GM19438 (cell line): ENCODE results near the gene PLK1.
"Not testable (repeated sequence)": the region's sequence is repeated elsewhere in the genome, so short reads cannot be mapped to it uniquely, and the experiment has no call there.

ENCODE experiments used
- ATAC-seq: cut with Tn5 transposase; IDR thresholded peaks from one replicate; pipeline ENCODE4 v1.9.1; 2021; ENCODE audit warnings: low read depth; ENCODE audit not compliant: unreplicated experiment

Gene PLK1

DNA sequence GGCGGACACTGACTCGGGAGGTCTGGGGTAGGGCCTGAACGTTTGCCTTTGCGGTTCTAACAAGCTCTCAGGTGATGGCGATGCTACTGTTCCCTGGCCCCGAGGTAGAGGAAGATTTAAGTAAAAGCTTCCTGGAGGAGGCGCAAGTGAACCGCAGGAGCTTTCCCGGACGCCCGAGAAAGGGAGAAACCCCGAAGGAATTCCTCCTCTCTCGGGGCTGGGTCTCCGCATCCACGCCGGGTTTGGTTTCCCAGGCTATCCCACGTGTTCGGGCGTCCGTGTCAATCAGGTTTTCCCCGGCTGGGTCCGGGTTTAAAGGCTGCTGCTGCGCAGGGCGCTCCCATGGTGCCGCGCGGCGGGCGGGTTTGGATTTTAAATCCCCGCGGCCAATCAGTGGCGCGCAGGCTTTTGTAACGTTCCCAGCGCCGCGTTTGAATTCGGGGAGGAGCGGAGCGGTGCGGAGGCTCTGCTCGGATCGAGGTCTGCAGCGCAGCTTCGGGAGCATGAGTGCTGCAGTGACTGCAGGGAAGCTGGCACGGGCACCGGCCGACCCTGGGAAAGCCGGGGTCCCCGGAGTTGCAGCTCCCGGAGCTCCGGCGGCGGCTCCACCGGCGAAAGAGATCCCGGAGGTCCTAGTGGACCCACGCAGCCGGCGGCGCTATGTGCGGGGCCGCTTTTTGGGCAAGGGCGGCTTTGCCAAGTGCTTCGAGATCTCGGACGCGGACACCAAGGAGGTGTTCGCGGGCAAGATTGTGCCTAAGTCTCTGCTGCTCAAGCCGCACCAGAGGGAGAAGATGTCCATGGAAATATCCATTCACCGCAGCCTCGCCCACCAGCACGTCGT, at the start of gene PLK1:
Gene PLK1, plus strand, starts transcription at position 460 of the 844 bp plus-strand sequence. Its CDS starts 44 bp downstream, at position 504.
- peak; percentile 77 for ATAC-seq

DNA sequence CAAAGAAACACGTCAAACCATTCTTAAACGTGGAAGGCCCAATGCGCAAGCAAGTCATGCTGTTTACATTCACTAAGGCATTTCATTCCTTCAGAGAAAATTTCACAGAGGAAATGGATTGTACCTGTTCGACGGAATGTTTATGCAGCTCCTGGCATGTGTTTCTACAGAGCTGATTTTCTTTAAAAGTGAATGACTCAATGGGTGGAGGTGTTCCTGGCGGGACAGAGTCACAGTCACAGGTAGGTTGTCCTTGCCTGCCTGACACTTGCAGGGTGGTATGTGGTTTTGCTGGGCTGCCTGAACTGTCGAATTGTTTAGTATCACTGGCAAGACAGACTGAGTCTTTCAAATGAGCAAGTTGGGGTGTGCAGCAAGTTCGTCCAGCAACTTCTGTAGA, 49.2 kb upstream of the PLK1 start:
- ATAC-seq, result no peak

DNA sequence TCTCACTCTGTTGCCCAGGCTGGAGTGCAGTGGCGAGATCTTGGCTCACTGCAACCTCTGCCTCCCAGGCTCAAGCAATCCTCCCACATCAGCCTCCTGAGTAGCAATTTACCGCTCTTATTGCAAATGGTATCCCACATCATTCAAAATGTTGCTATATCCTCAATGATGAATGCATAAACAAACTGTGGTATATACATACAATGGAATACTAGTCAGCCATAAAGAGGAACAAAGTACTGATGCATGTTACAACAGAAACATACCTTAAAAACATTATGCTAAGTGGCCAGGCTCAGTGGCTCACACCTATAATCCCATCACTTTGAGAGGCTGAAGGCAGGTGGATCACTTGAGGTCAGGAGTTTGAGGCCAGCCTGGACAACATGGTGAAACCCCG, 46.8 kb upstream of the PLK1 start:
- ATAC-seq, result not testable (repeated sequence)

DNA sequence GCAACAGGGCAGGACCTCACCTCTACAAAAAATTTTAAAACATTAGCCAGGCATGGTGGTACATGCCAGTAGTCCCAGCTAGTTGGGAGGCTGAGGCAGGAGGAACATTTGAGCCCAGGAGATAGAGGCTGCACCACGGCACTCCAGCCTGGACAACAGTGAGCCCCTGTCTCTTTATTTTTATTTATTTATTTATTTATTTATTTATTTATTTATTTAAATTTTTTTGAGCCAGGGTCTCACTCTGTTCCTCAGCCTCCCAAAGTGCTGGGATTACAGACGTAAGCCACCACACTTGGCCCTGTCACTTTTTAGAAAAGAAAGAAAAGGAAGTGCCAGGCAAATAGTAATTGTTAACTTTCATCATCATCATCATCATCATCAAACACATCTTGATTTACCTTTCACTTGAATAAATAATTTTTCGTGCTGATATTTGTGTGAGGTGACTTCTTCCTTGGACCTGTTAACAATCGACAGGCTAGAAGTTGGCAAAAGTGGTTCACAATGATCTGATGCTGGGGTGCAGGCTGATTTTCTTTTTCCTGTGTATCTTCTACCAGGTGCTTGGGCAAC, 44.1 kb upstream of the PLK1 start:
- ATAC-seq, result no peak

DNA sequence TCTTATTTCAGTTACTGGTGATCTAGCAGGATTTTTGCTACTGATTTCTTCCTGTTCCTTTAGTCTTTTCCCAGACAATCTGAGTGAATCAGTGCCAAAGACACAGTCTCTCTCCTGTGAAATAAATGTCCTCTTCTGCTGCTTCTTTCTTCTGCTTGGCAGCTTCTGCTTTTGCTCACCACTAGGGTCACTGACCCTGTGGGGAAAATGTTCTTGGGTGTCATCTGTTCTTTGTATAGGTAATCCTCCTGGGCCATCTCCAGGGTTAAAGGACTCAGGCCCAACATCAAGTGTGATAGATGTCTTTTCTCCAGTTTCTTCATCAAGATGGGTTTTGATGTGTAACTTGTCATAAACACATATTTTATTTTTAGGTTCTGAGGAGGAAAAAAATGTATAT, 42.7 kb upstream of the PLK1 start:
- no peak for ATAC-seq

DNA sequence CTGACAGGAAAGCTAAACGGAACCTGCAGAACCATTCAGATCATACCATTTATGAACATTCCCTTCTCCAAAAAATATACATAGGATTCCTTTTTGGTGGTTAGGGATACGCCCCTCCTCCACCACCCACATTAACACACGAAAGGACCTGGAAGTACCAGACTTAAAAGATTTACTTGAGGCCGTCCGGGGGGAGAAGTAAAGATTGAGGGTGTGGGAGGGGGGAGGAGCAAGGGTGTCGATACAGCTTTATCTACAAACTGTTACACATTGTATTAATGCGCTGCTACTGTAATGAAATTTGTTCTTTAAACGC, 38.1 kb upstream of the PLK1 start:
- ATAC-seq, result no peak

DNA sequence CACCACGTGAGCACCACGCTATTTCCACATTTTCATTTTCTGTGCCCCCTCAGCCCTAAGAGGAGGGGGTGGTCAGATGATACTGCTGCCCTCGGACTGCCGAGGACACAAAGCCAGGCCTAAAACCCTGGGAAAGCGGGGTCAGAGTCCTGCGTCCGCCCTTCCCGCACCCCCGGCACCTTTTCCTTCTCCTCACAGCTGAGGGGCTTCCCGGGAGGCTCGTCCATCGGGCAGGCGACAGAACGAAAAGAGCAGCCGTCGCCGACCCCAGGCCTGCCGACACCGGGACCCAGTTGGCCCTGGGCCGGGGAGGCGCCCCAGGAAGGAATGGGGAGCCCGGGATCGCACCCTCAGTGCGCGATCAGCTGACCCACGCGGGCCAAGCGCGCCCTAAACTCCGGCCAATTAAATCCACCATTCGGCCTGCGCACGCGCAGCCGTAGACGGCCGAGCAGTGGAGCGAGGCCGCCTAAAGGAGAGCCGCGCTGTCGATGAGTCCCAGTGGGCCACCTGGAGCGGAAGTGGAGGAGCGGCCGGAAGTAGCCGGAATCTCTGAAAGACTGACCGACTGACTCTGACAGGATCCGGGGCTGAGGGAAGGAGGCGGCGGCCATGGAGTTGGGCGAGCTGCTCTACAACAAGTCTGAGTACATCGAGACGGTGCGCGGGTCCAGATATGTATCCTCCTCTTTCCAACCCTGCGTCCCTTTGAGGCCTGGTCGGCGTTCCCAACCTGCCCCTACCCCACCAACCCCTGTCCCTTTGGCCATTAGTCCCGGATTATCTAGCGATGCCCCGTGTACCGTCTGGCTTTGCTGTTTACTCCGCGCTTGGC, 37.5 kb upstream of the PLK1 start, which contains the start of the genes DCTN5 and PALB2:
Gene DCTN5, plus strand, starts transcription at position 536 of the 835 bp plus-strand sequence. Its CDS starts 77 bp downstream, at position 613.
Gene PALB2, minus strand, starts transcription at position 380 of the 835 bp plus-strand sequence. Its CDS starts 153 bp downstream, at position 227.
- peak; percentile 97 for ATAC-seq

DNA sequence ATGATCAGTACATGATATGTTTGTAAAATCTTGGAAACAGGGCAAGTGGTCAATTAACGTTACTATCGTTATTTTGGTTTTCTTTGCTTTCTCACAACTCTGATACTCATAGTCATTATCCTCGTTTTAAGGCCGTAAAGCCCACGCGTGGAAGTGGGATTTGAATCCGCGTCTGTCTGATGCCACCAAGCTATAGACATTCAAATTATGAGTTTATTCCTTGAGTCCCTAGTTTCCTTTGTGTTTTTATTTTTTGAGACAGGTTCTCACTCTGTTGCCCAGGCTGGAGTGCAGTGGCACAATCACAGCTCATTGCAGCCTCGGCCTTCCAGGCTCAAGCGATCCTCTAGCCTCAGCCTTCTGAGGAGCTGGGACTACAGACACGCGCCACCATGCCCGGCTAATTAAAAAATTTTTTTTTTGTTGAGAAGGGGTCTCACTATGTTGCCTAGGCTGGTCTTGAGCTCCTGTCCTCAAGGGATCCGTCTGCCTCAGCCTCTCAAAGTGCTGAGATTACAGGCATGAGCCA, 36.4 kb upstream of the PLK1 start:
- no peak for ATAC-seq

DNA sequence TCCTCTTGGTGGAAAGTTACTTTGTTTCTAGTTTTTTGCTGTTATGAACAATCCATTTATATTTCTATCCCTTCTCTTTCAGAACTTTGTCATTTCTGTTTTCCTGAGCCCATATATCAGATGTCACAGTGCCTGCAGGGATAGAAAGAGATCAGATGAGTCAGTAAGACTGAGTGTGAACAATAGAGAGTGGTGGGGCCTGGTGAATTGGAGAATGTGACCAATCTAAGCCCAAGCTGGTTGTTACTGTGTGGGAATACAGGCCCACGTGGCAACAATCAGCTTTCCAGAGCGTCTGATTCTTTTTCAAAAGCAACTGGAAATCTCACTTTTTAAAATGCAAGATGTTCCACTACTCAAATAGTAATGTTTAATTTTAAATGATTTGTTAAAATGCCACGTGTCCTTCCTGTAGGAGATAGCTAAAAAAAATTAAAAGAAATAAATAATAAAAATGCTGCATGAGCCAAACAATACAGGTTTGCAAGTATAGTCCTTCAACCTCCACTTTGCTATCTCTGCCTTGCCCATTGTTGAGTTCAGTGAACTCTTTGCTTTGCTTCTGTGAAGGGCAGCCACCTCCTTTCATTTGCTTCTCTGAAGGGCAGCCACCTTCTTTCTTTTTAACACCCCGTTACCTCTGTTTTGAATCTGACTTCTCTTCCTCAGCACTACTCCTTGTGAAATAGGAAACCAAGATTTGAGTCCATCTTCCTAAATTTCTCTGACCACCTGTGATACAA, 27.8 kb upstream of the PLK1 start:
- ATAC-seq, result no peak

DNA sequence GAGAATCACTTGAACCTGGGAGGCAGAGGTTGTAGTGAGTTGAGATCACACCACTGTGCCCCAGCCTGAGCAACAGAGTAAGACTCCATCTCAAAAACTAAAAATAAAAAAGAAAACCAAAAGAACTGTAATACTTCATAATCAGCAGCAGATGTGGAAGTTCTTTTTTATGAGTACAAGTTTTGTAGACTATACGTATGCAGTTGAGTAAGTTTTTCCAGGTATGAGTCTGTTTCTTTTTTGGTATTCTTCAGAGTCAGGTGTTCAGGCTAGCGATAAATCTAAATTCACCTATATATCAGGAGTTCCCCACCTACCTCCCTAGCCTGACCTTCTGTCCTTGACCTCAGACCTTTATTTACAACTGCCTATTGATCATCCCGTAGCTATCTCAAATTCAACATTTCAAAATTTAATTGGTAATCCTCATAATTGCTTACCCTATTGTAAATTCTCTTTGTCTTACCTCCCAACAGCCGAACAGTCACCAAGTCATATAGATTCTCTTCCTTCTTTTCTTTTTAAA, 26.7 kb upstream of the PLK1 start:
- no peak for ATAC-seq

DNA sequence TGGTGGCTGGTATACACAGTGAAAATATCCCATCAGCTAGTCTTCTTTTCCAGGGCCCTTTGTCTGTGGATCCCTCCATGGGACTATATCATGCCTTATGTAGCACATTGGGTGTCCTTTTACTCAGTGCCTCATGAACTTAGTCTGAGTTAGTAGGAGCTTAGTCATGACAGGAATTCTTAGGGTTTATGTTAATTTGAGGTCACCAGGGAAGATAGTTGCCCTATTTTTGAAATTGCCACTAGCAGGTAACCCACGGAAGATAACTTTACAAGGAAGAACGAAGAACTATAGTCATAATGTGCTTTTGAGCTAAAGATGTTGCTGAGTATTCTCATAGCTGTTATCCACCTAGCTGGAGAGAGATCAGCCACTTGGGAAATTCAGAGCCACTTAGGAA, 14.8 kb upstream of the PLK1 start:
- no peak for ATAC-seq

DNA sequence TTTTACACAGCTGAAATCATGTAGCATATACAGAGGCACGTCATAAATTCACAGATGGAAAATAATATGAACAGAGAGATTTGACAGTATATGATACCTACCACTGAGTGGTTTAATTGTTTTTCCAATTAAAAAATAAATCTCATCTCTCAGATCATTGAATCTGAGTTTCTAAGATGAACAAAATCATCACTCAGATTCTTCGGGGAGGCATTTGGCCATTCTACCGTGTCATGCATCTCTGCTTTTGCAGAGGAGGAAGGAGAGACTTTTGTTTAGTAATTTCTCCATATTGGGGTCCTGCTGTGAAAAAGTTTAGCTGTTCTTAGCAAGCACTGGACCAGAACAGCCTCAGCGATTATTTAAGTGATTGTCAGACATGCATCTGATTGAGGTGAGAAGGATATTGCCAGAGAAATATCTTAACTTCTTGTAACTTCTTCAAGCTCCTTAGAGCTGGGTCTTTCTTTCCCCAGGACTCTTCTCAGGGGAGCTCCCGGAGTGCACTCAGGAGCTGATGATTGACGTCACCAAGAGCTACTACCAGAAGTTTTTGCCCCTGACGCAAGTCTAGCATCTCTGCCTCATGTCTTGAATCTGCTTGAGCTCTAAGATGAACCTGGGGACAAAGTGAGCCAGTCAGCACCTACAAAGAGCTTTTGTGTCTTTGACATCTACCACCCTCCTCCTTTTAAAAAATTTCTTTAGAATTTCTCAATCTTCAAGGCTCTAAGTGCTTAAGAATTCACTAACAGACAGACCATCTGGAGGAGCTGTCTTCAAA, 11.9 kb upstream of the PLK1 start:
- no peak for ATAC-seq

DNA sequence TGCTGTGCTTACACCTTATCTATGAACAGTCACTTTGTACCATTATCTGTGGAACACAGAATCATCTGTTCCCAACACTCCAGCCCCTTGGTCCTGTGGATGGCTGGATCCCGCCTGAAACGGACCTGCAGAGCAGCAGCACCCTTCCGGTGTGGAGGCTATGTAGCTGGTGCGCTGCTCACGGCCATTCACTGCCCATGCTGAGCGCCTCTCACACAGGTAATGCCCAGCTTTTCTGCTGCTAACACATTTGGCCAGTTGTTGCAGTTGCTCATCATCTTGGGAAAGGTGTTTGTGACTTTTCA, 11.4 kb upstream of the PLK1 start:
- no peak for ATAC-seq

DNA sequence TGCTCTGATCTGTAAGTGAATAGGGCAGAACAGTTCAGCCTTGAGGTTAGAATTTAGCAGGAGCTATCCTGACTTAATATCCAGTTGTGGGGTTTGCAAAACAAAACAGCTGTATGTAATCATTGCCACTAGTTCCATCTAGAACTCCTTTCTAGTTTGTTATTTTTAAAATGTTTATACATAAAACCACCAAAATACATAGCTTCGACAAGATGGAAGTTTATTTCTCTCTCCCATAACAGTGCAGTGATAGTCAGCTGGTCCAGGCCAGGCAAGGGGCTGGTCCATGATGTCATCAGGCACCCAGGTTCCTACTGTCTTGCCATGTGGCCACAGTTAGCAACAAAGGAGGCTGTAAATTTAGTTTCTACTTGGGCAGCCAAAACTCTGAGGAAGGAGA, 10.5 kb upstream of the PLK1 start:
- ATAC-seq, result no peak

DNA sequence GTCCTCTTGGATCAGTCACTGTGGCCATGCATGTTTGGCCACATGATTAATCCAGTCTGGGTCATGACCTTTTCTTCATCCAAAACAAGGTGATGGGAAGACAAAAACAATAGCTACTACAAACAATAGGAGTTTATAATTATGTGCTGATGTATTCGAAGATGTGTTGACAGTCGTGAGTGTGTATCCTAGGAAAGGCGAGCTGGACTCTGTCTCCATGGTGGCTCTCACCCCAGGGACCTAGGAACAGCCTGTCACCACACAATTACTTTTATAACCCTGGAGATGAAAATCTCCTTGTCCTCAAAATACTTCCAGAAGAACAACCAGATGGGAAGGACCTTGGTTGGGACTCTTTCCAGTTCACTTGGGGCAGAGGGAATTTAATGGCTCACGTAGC, 9.8 kb upstream of the PLK1 start:
- no peak for ATAC-seq

DNA sequence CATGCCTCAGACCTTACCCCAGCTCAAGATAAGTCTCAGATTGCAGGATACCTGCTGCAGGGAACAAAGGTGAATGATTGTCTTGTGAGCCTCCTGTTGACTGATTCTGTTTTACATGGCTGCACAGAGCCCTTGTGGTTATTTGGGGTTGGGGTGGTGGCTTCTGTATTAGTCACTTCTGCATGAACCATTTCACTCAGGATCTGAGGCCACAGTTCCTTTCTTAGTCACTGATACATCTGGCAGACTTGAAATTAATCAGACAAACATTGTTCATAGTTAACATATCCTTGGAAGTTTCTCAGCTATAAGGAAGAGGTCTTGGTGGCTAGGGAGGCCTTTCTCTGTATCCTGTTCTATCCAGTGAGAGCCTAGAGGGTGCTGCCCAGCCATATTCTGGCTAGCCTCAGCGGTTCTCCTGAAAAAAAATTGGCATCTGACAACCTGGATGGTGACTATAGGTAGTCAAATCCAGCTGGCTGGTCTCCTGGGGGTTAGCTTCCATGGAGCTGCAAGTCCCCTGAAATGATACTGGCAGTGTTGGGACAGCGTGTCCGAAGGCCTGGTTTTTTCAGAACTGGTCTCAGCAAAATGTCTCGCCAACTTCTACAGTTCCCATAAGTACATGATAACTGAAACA, 8.4 kb upstream of the PLK1 start:
- ATAC-seq, result peak; percentile 94

DNA sequence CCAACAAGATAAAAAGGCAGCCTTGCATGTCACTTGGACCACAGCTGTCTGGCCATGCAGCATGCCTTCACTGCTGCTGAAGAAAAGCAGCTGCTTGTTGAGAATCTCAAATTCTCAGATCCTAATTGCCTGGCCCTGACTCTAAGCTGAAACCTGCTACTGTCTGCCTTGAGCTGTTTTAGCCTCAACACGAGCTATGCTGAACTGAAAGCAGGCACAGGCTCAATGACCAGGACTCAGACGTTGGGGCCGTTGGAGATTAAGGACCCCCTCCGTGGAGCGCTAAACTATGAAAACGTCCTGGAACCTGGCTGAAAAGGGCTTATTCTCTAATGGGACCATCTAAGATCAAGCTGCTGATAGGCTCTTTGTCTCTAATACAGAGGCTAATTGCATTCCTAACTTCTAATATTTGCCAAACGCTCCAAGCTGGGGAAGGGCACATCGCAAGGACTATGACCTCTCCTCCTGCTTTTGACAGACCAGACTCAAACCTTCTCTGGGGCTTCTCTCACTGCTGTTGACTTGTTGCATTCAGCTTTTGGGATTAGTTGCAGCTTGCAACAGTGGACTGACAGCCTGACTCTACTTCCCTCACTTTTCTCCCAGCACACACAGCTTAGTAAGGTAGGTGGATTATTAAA, 4.6 kb upstream of the PLK1 start:
- no peak for ATAC-seq

DNA sequence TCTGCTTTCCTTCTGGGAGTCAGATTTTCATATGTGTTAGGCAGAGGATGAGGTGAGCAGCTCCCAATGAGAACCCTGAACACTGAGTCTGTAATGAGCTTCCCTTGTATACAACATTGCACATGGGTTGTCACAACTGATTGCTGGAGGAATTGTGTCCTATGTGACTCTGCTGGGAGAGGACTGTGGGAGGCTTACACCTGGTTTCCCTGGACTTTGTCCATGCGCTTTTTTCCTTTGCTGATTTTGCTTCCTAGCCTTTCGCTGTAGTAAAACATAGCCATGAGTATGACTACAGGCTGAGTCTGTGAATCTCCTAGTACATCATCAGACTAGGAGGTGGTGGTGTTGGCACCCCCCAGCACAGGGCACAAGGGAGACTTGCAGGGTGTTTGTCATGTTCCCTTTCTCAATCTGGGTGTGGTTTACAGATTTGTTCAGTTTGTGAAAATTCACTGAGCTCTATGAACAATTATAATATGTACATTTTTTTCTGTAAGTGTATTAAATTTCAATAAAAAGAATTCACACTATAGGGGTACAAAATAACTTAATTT, 1.7 kb upstream of the PLK1 start:
- no peak for ATAC-seq
